ENCODE measurements around the gene TMEM53.

Gene TMEM53

DNA sequence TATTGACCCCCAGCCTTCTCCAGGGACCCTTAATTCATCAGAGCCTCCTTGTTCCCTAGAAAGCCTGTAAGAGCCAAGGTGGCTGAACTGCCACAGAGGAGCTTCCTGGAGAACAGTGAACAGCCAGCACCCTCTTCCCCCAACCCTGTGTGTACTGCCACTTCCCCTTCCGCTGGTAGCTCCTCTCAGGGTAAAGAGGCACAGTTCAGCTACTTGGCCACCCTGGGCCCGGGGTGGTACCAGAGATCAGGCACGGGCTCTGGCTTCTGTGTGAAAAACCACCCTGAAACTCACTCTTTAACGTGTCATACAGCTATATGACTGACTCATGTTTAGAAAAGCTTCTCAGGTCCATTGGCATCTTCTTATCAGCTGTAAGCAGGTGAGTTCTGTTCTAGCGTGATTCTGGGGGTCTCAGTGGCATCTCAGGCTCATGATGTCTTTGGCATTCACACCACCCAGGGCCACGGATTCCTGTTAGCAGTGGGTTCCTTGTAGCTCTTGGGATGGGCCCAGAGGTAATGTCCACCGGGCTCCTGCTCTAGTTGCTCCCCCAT is 22.6 kb upstream of the TMEM53 start:
- DNase-seq = no peak

DNA sequence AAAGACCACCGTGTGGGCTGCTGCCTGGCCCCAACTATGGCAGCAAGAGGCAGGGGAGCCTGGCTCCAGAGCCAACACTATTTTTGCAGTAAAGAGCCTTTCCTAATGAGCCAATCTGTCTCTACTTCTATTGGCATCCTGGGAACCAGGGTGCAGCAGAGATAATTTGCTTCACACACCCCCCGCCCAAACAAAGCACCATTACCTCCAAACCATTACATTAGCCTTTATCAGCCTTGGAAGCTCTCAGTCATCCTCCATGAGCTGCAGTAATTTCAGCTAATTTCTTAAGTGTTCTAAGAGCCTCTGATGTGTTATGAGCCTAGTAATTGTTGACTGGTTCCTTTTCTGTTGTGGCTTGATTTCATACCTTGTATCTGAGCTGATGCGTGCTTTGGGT is 21.8 kb upstream of the TMEM53 start:
- no peak for DNase-seq

DNA sequence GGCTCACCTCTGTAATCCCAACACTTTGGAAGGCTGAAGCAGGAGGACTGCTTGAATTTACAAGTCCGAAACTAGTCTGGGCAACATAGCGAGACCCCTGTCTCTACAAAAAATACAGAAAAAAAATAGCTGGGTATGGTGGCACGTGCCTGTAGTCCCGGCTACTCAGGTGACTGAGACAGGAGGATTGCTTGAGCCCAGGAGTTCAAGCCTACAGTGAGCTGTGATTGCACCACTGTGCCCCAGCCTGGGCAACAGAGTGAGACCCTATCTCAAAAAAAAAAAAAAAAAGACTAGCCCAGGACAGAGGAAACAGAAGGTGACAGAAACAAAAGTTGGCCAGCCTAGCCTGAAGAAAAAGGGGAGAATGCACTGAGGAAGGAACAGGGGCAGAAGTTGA is 21.4 kb upstream of the TMEM53 start:
- DNase-seq = no peak

DNA sequence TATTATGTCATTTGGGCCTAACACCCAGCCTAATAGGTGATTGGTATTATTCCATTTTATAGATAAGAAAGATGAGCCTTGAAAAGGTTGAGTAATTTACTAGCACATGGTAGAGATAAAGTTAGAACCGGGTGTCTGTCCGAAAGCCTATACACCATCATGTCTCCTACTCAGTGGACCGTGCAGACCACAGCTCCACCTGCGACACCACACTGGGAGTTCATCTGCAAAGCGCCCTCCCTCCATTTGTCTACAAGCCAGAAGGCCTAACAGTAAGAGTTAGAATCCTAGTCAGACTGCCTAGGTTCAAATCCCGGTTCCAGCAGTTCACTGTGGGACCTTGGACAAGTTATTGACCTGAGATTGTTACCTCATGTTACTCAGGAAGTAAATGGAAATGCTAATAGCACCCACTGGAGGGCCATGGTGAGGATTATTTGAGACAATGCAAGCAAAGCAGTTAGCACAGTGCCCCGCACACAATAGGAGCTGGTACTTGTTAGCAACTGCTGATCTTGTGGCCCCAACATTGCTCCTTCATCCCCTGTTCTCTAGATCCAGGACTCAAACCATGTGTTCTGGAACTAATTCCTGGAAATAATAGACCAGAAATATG is 20.7 kb upstream of the TMEM53 start:
- DNase-seq = no peak

DNA sequence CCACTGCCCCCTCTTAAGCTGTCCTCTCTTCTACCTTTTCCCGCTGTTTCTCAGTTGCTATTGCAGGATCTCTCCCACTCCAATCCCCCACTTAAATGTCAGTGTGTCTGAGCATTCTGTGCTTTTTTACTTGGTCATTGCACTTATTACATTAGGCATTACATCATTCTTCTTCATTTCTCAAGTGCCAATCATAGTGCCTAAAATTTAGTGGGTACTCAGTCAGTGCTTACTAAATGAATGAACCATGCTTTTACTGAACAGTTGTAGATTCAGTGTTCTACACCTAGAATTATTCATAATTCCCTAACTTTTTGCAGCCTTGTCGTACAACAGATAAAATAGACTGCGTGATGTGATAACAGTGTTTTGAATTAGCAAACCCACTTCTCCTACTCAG is 19.6 kb upstream of the TMEM53 start:
- DNase-seq = no peak

DNA sequence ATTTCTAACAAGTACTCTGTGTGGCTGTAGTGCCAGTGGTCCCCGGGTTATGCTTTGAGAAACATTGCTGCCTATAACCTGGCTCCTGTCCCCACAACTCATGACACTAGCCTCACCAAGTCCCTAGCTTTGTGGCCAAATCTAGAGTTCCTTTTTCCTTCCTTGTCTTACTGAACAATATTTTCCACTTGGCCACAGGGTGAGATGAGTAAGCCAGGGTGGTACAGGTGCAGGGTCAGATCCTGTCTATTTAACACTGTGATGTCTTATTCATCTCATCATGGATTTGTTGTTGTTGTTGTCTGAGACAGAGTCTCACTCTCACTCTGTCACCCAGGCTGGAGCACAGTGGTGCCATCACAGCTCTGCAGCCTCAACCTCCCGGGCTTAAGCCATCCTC is 18.9 kb upstream of the TMEM53 start:
- DNase-seq = no peak

DNA sequence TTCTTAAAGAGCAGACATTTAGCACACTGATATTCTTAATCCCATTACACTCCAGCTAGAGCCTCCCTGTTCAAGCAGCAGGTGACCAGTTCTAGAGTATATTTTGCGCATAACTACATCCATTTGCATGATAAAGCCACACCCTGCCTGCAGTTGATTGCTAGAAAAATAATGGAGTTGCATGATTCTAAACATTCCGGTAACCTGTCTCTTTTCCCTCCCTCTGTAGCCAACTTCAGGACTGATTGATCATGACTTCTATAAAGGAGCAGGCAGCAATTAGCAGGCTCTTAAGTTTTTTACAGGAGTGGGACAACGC is 15.1 kb upstream of the TMEM53 start:
- DNase-seq = no peak

DNA sequence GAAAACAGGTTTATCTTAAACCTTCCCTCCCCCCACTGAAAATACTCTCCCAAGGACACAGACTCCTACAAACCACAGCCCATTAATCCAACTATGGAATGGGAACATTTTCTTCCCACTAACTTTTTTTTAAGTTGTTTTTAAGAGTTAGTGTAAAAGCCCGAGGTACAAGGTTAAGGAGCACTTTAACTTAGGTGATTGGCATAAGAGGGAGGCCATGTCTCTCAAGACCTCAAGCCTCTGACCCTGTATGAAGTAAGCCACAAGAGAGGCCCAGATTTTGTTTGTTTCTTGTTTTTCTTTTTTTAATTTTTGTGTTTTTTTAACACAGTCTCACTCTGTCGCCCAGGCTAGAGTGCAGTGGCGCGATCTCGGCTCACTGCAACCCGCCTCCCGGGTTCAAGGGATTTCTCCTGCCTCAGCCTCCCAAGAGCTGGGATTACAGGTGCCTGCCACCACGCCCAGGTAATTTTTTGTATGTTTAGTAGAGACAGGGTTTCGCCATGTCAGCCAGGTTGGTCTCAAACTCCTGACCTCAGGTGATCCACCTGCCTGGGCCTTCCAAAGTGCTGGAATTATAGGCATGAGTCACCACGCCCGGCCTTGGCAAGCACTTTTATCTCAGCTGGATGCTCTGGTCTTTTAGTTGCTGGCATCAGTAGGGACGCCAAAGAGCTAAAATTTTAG is 14.6 kb upstream of the TMEM53 start:
- no peak for DNase-seq

DNA sequence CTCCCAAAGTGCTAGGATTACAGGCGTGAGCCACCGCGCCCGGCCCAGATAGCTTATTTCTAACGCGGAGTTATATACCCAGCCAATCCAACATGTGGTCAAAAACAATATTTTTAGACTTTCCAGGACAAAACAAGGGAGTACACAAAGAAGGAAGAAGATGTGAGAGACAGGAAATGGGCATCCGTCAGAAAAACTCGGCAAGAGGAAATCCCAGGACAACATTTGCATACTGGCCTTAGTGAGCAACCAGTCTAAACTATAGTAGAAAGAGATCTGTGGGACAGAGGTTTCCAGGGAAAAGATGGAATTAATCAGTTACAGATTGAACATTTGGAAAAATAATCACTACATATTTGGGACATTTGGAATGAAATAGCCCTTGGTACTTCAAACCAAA is 11.6 kb upstream of the TMEM53 start:
- DNase-seq = no peak

DNA sequence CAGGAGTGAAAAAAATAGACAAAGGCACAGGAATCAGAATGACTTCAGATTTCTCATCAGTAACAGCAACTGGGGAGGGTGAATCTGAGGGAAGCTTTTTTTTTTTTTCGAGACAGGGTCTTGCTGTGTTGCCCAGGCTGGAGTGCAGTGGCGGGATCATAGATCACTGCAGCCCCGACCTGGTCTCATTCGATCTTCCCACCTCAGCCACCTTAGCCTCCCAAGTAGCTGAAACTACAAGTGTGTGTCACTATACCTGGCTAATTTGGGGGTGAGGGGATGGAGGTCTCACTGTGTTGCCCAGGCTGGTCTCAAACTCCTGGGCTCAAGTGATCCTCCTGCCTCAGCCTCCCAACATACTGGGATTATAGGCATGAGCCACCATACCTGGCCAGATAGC is 10.9 kb upstream of the TMEM53 start:
- DNase-seq = no peak

DNA sequence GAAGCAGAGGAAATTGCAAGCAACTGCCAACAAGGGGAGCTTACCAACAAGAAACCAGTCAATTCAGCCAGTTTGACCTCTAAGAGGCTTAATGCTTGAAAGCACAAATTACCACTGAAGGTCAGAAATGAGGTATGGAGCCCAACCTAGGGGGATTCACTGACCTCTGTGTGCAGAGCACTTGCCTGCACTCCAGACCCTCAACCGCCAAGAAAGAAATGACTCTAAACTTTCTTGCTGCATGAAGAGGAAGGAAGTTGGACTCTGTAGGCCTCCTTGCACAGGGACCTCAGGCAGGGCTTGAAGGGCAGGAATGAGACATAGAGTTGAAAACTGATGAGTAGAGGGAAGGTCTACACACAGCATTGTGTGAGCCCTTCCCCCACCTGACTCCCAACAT is 10.2 kb upstream of the TMEM53 start:
- DNase-seq = no peak

DNA sequence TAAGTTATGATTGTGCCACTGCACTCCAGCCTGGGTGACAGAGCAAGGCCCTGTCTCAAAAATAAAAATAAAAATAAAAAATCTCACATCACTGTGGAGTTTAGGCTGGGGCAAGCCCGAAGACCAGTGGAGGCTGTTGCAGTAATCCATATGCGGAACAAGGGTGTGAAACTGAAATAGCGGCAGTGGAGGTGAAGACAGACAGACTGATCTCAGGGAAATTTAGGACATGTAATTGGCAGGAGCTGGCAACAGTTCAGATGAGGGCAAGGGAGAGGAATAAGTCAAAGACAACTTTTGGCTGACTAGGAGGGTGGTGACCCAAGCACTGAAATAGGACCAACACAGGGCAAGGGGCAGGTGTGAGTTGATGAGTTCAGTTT is 8.6 kb upstream of the TMEM53 start:
- no peak for DNase-seq

DNA sequence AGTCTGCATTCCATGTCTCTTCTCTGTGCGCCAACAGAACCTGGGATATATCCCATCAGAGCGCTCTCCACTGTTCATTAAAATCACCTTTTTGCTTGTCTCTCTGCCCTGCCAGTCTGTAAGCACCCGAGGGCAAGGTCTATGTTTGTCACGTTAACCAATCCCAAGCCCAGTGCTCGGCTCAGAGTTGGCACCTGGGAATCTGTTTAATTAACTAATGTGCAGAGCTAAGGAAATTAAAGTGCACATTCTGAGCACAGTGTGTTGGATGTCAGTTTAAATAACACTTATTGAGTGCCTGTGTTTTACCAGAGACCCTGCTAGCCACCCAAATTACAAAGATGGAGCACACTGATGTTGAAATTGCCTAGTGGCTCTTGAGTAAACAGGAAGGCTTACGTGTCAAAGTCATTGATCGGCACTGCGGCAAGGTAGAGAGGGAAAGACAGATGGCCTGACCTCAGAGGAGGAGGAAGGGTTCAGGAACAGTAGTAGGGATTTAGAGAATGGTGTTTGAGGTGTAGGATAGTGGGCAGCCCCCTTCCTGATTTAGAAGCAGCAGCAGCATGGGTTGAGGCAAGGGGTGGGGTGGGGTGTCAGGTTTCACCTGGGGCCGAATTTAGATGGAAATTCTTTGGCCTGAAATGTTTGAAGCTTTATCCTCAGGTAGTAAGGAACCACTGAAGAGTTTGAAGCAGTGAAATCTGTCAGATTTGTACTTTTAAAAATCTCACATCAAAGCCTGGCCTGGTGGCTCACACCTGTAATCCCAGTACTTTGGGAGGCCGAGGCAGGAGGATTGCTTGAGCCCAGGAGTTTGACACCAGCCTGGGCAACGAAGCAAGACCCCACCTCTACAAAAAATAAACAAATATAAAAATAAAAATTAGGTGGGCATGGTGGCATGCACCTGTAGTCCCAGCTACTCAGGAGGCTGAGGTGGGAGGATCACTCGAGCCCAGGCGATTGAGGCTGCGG is 7.9 kb upstream of the TMEM53 start:
- peak; percentile 41 for DNase-seq

DNA sequence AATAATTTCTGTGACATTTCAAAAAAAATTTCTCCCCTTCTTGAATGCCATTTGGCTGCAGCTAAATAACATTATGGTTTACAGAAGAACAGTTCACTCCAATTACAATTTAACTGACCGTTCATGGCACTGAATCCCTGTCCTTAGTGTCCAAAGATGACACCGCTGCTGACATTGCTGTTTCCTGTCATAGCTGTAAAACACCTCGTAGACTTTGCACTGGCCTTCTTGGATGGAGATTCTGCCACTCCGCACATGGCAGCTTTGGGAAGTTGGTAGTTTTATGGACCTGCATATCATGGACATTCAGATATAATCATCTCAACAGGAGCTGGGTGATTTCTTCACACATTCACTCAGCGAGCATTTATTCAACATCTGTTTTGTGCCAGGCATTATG is 5.2 kb upstream of the TMEM53 start:
- DNase-seq = no peak

DNA sequence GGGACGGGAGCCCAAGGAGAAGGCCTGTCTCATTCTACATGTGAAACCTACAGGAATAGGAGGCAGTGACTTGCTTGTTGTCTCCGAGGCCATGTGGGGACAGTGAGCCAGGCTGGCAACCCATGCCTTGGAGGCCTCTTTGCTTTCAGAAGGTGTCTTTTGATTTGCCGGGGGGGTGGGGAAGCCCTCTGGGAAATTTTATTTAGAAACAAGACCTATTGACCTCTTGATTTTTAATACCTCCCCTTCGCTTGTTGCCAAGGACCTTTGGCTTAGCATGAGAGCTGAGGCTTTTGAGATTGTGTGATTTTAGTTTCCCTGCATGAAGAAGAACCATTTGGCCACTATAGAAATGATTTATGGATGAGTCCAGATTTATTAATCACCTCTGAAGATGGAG is 4.3 kb upstream of the TMEM53 start:
- DNase-seq = no peak

DNA sequence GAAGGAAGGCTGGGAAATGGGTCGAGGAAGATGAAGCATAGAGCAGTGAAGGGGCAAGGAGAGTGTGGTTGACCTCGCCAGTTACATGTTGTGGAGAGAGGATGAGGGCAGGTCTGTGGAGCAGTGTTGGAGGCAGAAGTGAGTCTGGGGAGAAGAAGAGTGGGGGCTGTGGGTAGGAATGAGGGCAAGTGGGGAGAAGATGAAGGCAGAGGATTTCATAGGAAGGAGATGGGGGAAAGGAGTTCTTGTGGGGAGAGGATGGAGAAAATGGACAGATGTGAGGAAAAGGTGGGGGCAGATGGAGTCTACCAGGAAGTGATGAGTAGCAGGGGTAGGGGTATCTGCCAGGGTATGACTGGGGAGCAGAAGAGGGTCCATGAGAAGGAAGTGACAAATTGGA is 3.8 kb upstream of the TMEM53 start:
- no peak for DNase-seq

DNA sequence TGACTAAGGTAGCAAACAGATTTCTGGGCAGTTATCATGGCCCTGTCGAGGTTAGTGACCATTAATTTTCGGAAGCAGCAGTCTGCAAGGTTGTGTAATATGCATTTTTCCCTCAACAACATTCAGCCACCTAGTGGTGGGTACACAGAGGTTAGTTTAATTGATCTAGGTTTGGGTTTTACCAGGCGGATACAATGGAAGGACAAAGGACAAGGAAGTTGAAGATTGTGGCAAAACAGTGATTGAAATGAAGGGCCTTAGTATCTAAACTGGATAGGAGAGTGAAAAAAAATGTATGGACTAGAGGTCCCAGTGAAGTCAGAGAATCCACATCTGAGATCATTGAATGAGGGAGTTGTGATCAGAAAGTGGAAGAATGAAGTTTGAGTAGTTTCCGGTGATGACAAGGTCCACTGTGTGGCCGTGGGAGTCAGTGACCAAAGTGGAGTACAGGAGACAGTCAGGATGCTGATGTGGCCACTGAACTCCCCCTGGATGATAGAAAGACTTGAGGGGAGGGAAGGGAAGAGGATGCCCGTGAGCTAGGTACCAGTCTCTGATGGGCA is 3.0 kb upstream of the TMEM53 start:
- DNase-seq = no peak

DNA sequence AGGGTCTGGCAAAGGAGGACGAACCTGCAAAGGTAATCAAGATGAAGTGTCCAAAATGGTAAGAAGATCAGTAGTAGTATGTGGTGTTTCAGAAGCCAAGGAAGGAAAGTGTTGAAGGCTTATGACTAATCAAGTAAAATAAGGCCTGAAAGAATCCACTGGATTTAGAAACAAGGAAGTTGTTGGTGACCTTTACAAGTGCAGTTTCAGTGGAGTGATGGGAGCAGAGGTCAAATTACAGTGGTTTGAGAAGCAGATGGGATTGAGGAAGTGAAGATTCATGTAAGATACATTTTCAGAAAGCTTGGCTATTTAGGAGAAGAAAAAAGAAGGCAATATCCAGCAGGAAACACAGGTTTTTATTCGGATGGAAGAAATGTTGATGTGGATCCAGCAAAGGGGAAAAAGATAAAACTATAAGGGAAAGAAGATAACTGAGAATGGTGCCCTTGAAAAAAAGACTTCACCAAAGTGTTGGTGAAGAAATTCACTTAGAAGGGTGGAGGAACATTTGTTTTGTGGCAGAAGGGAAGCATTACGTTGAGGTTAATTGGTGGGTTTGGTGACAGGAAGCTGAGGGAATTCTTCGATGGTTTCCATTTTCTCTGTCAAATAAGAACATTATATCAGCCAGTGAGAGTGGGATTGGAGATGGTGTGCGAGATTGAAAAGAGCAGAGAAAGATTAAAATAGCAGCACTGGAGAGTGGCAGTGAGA is 2.4 kb upstream of the TMEM53 start:
- DNase-seq = no peak

DNA sequence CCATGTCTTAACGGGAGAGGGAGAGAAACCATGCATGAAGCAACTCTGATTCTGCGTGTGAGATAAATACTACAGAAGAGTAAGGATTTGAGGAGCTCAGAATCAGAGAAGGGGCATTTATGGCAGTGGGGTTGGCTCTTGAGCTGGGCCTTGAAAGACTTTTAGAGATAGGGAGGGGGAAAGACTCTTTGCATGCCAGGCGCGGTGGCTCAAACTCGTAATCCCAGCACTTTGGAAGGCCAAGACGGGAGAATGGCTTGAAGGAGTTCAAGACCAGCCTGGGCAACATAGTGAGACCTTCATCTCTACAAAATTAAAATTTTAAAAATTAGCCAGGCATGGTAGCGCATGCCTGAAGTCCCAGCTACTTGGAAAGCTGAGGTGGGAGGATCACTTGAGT is 905 bp upstream of the TMEM53 start:
- DNase-seq = no peak

DNA sequence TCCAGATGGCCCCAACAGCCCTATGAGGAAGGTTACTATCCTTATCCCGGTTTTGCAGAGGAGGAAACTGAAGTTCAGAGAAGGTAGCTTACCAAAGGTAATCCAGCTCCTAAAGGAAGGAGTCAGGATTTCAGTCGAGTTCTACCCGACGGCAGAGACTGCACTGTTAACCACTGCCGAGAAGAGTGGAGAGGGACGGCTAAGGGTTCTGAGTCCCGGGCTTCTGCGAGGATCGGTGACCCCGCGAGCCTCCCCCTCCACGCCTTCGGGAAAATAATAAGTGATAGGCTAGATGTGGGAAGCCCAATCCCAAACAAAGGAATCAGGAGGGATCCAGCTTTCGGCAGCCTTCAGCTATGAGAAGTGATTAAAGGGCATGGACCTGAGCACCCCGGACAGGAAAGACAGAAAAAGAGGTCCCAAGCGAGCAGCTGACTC is 587 bp downstream of the TMEM53 start:
- peak; percentile 72 for DNase-seq

DNA sequence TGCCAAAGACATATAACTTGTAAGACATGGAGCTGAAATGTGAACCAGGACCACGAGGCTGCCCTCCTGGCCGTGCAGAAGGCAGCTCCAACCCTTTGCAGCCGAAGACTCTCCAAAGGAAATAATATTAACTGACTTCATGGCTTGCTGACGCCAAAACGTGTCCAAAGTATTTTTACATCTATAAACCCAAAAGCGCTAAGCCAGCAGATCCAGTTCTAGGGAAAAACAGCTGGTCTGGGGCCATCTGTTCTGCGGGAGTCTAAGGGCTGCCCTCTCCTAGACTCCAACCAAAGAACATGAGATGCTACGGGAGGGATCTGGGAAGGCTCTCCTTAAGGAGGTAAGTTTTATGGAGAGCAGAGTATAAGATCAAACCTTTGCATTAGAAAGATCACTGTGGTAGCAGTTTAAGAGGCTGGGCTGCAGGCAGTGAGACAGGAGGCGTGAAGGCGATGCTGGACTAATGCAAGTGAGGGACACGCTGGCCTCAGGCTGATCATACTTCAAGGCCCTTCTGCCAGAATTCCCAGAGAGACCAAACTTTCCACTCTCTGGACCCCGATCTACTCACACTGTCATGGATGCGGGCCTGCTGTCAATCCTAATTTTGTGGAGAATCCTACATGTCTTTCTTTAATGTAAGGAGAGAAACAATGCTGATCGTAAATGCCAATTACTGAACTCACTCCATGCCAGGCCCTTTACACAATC is 1.2 kb downstream of the TMEM53 start:
- DNase-seq = no peak
